Bronchial epithelial cell (primary cell): ENCODE results near the gene EIF2B5. TPM values are rescaled to one million over a fixed set of nuclear protein-coding genes. Genes with fewer than 3 reads are reported as not detected.
"Not testable (repeated sequence)": the region's sequence is repeated elsewhere in the genome, so short reads cannot be mapped to it uniquely, and the experiment has no call there.

Experiments used
- DNase-seq: peaks from one replicate; pipeline ENCODE4 v3.0.0-alpha.2; 2010; ENCODE audit warnings: low read depth
- FAIRE-seq: peaks from 2 replicates; lab custom pipeline; 2011; peaks lifted over from hg19 to GRCh38; lab: Jason Lieb, UNC
- H3K27me3 ChIP-seq: 2 replicates; pipeline ENCODE4 v1.5.1; 2011; ENCODE audit warnings: low read length; ENCODE audit not compliant: control insufficient read depth, insufficient read depth
- H3K36me3 ChIP-seq: 2 replicates; pipeline ENCODE4 v1.5.1; 2011; ENCODE audit warnings: low read length; ENCODE audit not compliant: control insufficient read depth, insufficient read depth
- H3K4me3 ChIP-seq: 2 replicates; pipeline ENCODE4 v1.5.1; 2011; ENCODE audit warnings: mild to moderate bottlenecking, low read depth, low read length, control low read depth
- total RNA-seq: library from RNA; depleted of rRNA; stranded (reverse); fragments of >200 nt; gene quantifications from 2 replicates; pipeline ENCODE4 v1.2.1, GENCODE V29; 2014
- TF ChIP-seq, protein P1 (sequence below): IDR thresholded peaks from 2 replicates; pipeline ENCODE4 v1.5.1; 2011; ENCODE audit warnings: mild to moderate bottlenecking, moderate library complexity, low read length, control low read depth, inconsistent platforms; ENCODE audit not compliant: insufficient read depth, severe bottlenecking

Gene EIF2B5
- total RNA-seq, 1 donor from 2014 or later, result 46.1 TPM

DNA sequence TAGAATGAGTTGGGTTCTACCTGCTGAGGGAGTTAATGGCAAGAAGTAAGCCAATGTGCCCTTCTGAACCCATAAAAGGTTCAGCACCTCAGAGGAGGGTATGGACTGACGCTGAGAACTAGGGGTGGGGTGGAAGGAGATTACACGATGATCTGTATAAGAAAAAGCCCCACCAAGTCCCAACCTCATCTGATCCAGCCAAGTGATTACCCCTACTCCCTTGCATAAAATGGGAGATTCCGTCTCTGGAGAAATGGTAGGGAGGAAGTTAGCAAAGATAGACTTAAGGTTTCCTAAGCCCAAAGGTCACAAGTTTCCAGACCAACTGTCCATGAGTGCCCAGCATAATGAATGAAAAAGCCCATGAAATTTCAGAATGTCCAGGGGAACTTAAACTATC is 12.9 kb downstream of the EIF2B5 start:
- no peak overlapping the region for H3K4me3 ChIP-seq
- peaks cover 15% of the 10 kb centered on the region for H3K36me3 ChIP-seq
- DNase-seq (no peak), FAIRE-seq (no peak)
- TF ChIP-seq, protein P1, sequence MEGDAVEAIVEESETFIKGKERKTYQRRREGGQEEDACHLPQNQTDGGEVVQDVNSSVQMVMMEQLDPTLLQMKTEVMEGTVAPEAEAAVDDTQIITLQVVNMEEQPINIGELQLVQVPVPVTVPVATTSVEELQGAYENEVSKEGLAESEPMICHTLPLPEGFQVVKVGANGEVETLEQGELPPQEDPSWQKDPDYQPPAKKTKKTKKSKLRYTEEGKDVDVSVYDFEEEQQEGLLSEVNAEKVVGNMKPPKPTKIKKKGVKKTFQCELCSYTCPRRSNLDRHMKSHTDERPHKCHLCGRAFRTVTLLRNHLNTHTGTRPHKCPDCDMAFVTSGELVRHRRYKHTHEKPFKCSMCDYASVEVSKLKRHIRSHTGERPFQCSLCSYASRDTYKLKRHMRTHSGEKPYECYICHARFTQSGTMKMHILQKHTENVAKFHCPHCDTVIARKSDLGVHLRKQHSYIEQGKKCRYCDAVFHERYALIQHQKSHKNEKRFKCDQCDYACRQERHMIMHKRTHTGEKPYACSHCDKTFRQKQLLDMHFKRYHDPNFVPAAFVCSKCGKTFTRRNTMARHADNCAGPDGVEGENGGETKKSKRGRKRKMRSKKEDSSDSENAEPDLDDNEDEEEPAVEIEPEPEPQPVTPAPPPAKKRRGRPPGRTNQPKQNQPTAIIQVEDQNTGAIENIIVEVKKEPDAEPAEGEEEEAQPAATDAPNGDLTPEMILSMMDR, result no peak
- no peaks in the 10 kb centered on the region for H3K27me3 ChIP-seq

DNA sequence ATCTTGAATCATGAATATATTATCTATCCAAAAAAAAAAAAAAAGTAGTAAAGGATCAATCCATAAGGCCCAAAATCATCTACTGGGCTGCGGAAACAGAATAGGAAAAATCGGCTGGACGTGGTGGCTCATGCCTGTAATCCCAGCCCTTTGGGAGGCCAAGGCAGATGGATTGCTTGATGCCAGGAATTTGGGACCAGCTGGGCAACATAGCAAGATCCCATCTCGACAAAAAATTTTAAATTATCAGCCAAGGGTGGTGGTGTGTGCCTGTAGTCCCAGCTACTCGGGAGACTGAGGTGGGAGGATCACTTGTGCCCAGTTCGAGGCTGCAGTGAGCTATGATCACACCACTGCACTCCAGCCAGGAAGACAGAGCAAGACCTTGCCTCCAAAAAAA is 14.0 kb downstream of the EIF2B5 start:
- DNase-seq, result no peak
- Histone ChIP-seq H3K36me3 (peaks cover 8% of the 10 kb centered on the region), H3K27me3 (no peaks in the 10 kb centered on the region), H3K4me3 (no peak overlapping the region)
- FAIRE-seq, result no peak
- TF ChIP-seq, protein P1, result no peak

DNA sequence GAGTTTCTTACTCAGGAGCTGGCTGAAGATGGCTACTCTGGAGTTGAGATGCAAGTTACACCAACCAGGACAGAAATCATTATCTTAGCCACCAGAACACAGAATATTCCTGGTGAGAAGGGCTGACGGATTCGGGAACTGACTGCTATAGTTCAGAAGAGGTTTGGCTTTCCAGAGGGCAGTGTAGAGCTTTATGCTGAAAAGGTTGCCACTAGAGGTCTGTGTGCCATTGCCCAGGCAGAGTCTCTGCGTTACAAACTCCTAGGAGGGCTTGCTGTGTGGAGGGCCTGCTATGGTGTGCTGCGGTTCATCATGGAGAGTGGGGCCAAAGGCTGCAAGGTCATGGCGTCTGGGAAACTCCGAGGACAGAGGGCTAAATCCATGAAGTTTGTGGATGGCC is 14.6 kb downstream of the EIF2B5 start:
- not testable (repeated sequence) for FAIRE-seq, H3K4me3 ChIP-seq, H3K36me3 ChIP-seq, H3K27me3 ChIP-seq
- DNase-seq, result peak; percentile 12
- TF ChIP-seq, protein P1, result peak; percentile 20

DNA sequence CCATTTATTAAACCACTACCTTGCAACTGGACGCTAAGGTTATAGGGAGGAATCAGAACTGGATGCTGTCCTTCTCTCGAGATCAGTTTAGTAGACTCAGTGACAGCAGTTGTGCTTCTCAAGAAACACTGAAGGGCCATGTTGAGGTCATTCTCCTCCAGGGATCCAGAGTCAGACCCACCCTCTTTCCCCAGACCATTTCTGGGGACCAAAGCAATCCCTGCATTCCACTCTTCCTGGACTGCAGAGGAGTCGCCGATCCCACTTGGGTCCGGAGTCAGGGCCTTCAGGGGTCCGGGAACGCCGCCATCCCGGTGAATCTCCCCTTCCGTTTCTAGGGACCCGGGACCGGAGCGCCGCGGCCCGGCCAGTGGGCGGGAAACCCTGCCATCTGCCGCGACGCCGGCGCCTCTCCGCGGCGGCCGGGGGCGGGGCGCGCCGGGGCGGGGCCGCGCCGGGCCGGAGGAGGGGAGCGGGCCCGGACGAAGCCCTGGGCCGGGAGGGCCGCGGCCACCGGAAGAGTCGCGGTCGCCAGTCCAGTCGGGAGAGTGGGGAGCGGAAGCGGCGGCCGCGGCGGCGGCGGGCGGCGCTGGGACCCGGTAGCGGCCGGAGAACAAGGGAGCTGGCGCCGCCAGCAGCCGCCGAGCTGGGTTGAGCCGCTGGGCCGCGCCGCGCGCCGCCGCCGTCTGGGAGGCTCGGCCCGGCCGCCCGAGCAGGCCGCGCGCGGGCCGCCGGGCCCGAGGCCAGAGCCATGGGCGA is 19.9 kb downstream of the EIF2B5 start, which contains the start of gene DVL3:
Gene DVL3 (plus strand): TSS at position 493 of the 759 bp plus-strand sequence. CDS start 259 bp downstream, at position 752.
- H3K36me3 ChIP-seq, result no peaks in the 10 kb centered on the region
- peak within 1 kb of the TSS; percentile 89 for H3K4me3 ChIP-seq
- TF ChIP-seq, protein P1, result no peak
- DNase-seq (no peak), FAIRE-seq (no peak)
- no peaks in the 10 kb centered on the region for H3K27me3 ChIP-seq

DNA sequence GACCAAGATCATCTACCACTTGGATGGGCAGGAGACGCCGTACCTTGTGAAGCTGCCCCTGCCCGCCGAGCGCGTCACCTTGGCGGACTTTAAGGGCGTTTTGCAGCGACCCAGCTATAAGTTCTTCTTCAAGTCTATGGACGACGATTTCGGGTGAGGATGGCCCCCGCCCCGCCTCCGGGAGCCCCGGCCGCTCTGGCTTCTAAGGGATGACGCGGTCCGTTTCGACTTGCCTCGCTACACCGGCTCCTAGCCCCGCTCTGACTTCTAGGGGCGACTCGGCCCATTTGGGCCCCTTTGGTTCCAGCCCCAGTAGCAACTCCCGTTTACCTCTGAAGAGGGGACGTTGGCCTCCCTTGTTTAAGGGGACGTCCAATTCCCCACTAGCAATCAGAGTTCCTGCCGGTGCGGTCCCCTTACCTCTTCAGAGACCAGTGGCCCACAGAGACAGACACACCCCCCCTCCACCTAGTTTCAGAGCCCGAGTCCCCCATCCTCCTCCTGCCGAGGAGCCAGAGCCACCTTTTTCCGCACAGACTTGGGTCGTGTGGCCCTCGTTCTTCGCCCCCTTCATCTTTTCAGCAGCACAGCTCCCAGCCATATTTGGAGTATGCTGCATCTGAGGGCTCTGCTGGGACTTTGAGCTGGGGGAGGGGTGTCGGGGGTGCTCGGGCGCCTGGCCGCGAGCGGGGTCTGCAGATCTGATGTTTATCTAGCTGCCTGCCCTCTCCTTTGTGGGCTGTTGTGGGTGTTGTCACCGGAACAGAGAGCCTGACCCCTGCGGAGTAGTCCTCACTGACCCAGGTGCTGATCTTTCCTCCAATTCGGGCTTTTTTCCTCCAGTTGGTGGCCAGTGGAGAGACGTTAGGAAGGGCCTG is 20.7 kb downstream of the EIF2B5 start:
- Histone ChIP-seq H3K4me3 (peak overlapping the region; percentile 89), H3K36me3 (no peaks in the 10 kb centered on the region), H3K27me3 (no peaks in the 10 kb centered on the region)
- DNase-seq (no peak), FAIRE-seq (no peak)
- TF ChIP-seq, protein P1, result no peak
